ENCODE measurements around the gene RGP1. TPM values are rescaled to one million over a fixed set of nuclear protein-coding genes. Genes with fewer than 3 reads are reported as not detected.
A peak's percentile ranks its signal among the peaks of the same experiment; 100 is the strongest.

The RGP1 gene
- total RNA-seq, 4 donors from 2014 or later = 16.5 to 44.4 (median 38.3) TPM

DNA sequence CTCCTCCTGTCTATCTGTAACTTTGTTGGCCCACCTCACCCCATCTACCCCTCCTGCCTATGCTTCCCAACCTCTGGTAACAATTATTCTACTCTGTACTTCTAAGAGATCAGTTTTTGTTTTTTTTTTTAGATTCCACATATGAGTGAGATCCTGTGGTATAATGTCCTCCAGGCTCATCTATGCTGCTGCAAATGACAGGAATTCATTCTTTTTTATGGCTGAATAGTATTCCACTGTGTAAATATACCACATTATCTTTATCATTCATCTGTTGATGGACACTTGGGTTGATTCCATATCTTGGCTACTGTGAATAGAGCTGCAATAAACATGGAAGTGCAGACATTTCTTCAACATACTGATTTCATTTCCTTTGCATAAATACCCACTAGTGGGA is 34.3 kb downstream of the RGP1 start:
- Histone ChIP-seq H3K27ac (no peak overlapping the region), H3K27me3 (no peaks in the 10 kb centered on the region), H3K9me3 (no peaks in the 10 kb centered on the region), H3K4me3 (no peak overlapping the region), H3K36me3 (no peaks in the 10 kb centered on the region), H3K4me1 (no peaks in the 10 kb centered on the region)
- DNase-seq = no peak
- TF ChIP-seq, protein P1, sequence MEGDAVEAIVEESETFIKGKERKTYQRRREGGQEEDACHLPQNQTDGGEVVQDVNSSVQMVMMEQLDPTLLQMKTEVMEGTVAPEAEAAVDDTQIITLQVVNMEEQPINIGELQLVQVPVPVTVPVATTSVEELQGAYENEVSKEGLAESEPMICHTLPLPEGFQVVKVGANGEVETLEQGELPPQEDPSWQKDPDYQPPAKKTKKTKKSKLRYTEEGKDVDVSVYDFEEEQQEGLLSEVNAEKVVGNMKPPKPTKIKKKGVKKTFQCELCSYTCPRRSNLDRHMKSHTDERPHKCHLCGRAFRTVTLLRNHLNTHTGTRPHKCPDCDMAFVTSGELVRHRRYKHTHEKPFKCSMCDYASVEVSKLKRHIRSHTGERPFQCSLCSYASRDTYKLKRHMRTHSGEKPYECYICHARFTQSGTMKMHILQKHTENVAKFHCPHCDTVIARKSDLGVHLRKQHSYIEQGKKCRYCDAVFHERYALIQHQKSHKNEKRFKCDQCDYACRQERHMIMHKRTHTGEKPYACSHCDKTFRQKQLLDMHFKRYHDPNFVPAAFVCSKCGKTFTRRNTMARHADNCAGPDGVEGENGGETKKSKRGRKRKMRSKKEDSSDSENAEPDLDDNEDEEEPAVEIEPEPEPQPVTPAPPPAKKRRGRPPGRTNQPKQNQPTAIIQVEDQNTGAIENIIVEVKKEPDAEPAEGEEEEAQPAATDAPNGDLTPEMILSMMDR (IDR thresholded peaks at IDR 0.05) = no peak
- TF ChIP-seq POLR2A (IDR thresholded peaks at IDR 0.05) = no peak

DNA sequence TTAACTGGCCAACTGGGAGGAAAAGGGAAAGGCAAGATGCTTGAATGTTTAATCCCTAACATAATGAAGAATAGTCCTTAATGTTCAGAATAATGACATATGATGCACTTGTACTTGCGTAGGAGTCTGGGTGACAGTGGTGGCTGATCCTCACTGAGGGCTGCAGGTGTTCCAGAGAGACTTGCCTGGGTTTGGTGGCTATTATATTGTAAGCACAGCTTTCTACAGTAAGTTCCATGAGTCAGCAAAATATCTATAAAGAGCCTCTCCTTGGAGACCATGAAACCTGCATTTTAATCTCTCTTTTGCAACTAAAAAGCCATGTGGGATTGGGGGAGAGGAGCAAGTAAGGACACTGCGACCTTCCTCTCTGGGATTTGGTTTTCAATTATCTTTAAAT is 40.5 kb downstream of the RGP1 start:
- TF ChIP-seq POLR2A (IDR thresholded peaks at IDR 0.05) = no peak
- TF ChIP-seq, protein P1 (IDR thresholded peaks at IDR 0.05) = no peak
- H3K36me3 ChIP-seq = no peaks in the 10 kb centered on the region
- H3K4me1 ChIP-seq = peaks cover 0 to 20% (median 0%) of the 10 kb centered on the region in 4 donors
- H3K4me3 ChIP-seq = no peak overlapping the region
- no peak for DNase-seq
- H3K27ac ChIP-seq = no peak overlapping the region
- H3K27me3 ChIP-seq = no peaks in the 10 kb centered on the region
- no peaks in the 10 kb centered on the region for H3K9me3 ChIP-seq

DNA sequence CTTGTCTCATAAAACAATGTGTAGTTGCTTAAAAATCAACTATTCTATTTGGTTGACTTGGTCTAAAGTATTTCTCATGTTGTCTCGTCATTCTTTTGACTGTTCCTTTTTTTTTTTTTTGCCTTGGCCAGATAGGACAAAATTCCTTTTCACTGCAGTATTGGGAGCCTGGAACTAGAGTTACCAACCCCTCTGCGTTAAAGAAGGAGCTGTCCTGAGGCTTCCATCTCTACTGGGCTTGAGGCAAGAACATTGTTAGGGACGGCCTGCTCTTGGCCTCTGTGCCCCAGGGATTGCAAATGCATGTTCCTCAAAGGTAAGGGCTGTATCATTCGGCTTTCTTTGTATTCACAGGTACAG is 40.9 kb downstream of the RGP1 start:
- TF ChIP-seq POLR2A (IDR thresholded peaks at IDR 0.05) = no peak
- TF ChIP-seq, protein P1 (IDR thresholded peaks at IDR 0.05) = no peak
- Histone ChIP-seq H3K4me3 (no peak overlapping the region), H3K27ac (no peak overlapping the region), H3K27me3 (no peaks in the 10 kb centered on the region), H3K36me3 (no peaks in the 10 kb centered on the region), H3K9me3 (no peaks in the 10 kb centered on the region), H3K4me1 (peaks cover 0 to 22% (median 0%) of the 10 kb centered on the region in 4 donors)
- no peak for DNase-seq

DNA sequence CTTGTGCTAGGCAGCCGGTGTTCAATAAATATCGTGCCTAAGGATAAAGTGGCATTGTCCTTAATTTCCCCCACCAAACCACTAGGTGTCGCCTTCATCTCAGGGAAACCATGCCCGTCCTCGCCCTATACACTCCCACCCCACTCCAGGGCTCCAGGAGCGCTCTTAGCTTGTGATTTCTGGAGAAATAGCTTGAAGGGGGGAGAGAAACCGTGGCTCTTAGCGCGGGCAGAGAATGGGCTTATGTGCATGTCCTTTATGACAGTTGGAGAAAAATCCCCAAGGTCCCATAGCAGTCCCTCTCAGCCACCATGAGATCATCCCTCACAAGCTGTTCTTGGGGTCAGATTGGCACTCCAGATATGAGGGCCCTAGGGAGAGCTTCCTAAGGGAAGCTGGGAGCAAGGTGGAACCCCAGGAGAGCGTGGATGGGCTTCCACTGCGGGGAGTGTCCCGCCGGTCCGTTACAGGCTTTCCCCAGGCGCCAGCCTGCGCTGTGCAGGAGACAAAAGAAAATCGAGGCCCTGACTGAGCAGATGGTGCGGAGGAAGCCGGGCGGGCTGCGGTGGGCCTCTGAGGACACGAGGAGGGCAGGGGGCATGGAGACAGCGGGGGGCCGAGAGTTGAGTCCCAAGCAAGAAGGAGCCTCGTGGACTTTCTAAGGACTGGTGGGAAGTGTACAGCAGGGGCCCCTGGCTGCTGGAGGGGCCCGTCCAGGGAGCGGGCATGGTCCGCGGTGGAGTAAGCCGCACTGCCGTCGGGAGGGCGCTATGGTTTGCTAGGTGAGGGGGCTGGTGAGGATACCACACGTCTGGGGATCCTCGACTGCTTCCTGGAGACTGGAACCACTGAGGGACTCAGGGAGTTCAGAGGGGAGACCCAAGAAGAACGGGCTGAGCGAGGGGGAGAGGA is 41.6 kb downstream of the RGP1 start:
- Histone ChIP-seq H3K9me3 (no peaks in the 10 kb centered on the region), H3K27ac (peak overlapping the region in 2 of 4 donors; percentile 70 to 76), H3K27me3 (no peaks in the 10 kb centered on the region), H3K36me3 (no peaks in the 10 kb centered on the region), H3K4me3 (peak overlapping the region; percentile 20 to 55 (median 38)), H3K4me1 (peaks cover 0 to 27% (median 0%) of the 10 kb centered on the region in 4 donors)
- peak; percentile 54 to 83 (median 60) for DNase-seq
- TF ChIP-seq, protein P1 (IDR thresholded peaks at IDR 0.05) = peak; percentile 78 to 94 (median 87)
- no peak for TF ChIP-seq POLR2A (IDR thresholded peaks at IDR 0.05)

DNA sequence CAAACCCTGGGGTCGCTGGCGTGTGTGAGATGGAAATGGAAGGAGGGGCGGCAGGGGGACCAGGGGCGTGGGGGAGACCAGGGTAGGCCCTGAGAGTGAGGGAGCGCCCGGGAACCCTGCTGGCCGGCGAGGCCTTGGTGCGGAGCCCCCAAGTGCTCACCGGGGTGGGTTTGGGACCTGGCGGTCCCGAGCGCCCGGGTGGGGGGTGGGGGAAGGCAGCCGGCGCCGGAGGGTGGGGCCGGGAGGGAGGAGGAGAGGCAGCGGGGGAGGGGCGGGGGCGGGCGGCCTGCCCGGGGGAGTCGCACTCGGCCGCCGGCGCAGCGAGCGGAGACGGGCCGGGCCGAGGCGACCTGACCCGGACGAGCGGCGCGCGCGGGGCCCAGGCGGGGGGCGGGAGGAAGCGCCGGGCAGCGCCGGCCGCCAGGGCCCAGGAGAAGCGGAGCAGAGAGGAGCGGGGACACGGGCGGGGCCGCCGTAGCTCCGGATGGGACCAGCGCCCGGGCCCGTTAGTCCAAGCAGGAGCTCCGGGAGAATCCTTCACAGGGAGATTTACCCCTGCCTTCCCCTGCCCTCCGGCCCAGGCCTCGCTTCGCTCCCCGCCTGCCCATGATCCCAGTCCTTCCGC is 42.3 kb downstream of the RGP1 start, which contains the start of gene NPR2:
TSS of gene NPR2 (plus strand) at position 295 of the 625 bp plus-strand sequence. CDS start 818 bp downstream, outside the sequence.
- H3K27ac ChIP-seq = peak within 1 kb of the TSS; percentile 7 to 76 (median 48)
- peaks cover 0 to 27% (median 0%) of the 10 kb centered on the region in 4 donors for H3K4me1 ChIP-seq
- no peaks in the 10 kb centered on the region for H3K9me3 ChIP-seq
- DNase-seq = no peak
- no peaks in the 10 kb centered on the region for H3K36me3 ChIP-seq
- H3K27me3 ChIP-seq = no peaks in the 10 kb centered on the region
- TF ChIP-seq, protein P1 (IDR thresholded peaks at IDR 0.05) = no peak
- H3K4me3 ChIP-seq = peak within 1 kb of the TSS; percentile 20 to 55 (median 38)
